Renal cortical epithelial cell (primary cell): ENCODE measurements around the gene RYR3. TPM values are rescaled to one million over a fixed set of nuclear protein-coding genes. Genes with fewer than 3 reads are reported as not detected.

Experiments
- DNase-seq: peaks from one replicate; pipeline ENCODE4 v3.0.0-alpha.2; 2011; ENCODE audit warnings: low read depth
- total RNA-seq: library from RNA; depleted of rRNA; stranded (reverse); fragments of >200 nt; gene quantifications from 2 replicates; pipeline ENCODE4 v1.2.3, GENCODE V29; 2014

Gene RYR3
- total RNA-seq, 1 donor from 2014 or later = 2.7 TPM

GRCh38 chr15:33506781-33507296 lies 196.1 kb downstream of the RYR3 start:
- DNase-seq = peak; percentile 60

GRCh38 chr15:33508703-33509102 lies 197.9 kb downstream of the RYR3 start:
- no peak for DNase-seq

- peak; percentile 30 for DNase-seq
Measured at GRCh38 chr15:33515121-33515520, 204.4 kb downstream of the RYR3 start.

GRCh38 chr15:33516563-33516962 lies 205.8 kb downstream of the RYR3 start:
- no peak for DNase-seq

GRCh38 chr15:33517944-33518343 lies 207.2 kb downstream of the RYR3 start:
- no peak for DNase-seq

GRCh38 chr15:33518421-33518820 lies 207.7 kb downstream of the RYR3 start:
- DNase-seq = no peak

GRCh38 chr15:33524274-33524673 lies 213.5 kb downstream of the RYR3 start:
- DNase-seq = no peak

- no peak for DNase-seq
Measured at GRCh38 chr15:33526532-33526931, 215.8 kb downstream of the RYR3 start.

GRCh38 chr15:33533197-33533596 lies 222.4 kb downstream of the RYR3 start:
- no peak for DNase-seq

GRCh38 chr15:33534642-33535041 lies 223.9 kb downstream of the RYR3 start:
- no peak for DNase-seq

GRCh38 chr15:33535135-33535534 lies 224.4 kb downstream of the RYR3 start:
- DNase-seq = peak; percentile 16

- no peak for DNase-seq
Measured at GRCh38 chr15:33539825-33540573, 229.2 kb downstream of the RYR3 start.

- DNase-seq = no peak
Measured at GRCh38 chr15:33543957-33544356, 233.2 kb downstream of the RYR3 start.

GRCh38 chr15:33545866-33546265 lies 235.1 kb downstream of the RYR3 start:
- DNase-seq = no peak

- DNase-seq = peak; percentile 78
Measured at GRCh38 chr15:33547876-33548275, 237.1 kb downstream of the RYR3 start.

- peak; percentile 66 for DNase-seq
Measured at GRCh38 chr15:33551860-33552259, 241.1 kb downstream of the RYR3 start.

- DNase-seq = no peak
Measured at GRCh38 chr15:33553157-33553556, 242.4 kb downstream of the RYR3 start.

- DNase-seq = peak; percentile 91
Measured at GRCh38 chr15:33559207-33559890, 248.6 kb downstream of the RYR3 start.

GRCh38 chr15:33561407-33561806 lies 250.6 kb downstream of the RYR3 start:
- DNase-seq = peak; percentile 60

GRCh38 chr15:33561967-33562366 lies 251.2 kb downstream of the RYR3 start:
- no peak for DNase-seq

GRCh38 chr15:33565094-33565493 lies 254.3 kb downstream of the RYR3 start:
- DNase-seq = peak; percentile 92

- DNase-seq = no peak
Measured at GRCh38 chr15:33567652-33568051, 256.9 kb downstream of the RYR3 start.

GRCh38 chr15:33569036-33569435 lies 258.3 kb downstream of the RYR3 start:
- no peak for DNase-seq
